HG02678 (cell line): Measurements from ENCODE around the gene RBM20.

Experiments used
- ATAC-seq: cut with Tn5 transposase; IDR thresholded peaks from one replicate; pipeline ENCODE4 v1.9.1; 2021; ENCODE audit warnings: mild to moderate bottlenecking, moderate library complexity; ENCODE audit not compliant: unreplicated experiment

Gene RBM20

GRCh38 chr10:110671788-110672579, 27.8 kb downstream of the RBM20 start:
- ATAC-seq, result peak; percentile 99

GRCh38 chr10:110672580-110672919, 28.4 kb downstream of the RBM20 start:
- ATAC-seq, result peak; percentile 32

GRCh38 chr10:110676016-110676415, 31.9 kb downstream of the RBM20 start:
- ATAC-seq, result no peak

GRCh38 chr10:110679486-110680272, 35.5 kb downstream of the RBM20 start:
- ATAC-seq, result no peak

- ATAC-seq, result no peak
Measured at GRCh38 chr10:110680273-110681020, 36.3 kb downstream of the RBM20 start.

- ATAC-seq, result no peak
Measured at GRCh38 chr10:110681023-110681681, 37.0 kb downstream of the RBM20 start.

GRCh38 chr10:110682348-110682747, 38.2 kb downstream of the RBM20 start:
- ATAC-seq, result no peak

GRCh38 chr10:110684800-110685446, 40.8 kb downstream of the RBM20 start:
- no peak for ATAC-seq

- no peak for ATAC-seq
Measured at GRCh38 chr10:110686047-110686446, 41.9 kb downstream of the RBM20 start.

- no peak for ATAC-seq
Measured at GRCh38 chr10:110686949-110687348, 42.8 kb downstream of the RBM20 start.

- no peak for ATAC-seq
Measured at GRCh38 chr10:110687400-110687799, 43.3 kb downstream of the RBM20 start.

- no peak for ATAC-seq
Measured at GRCh38 chr10:110691139-110691538, 47.0 kb downstream of the RBM20 start.

- no peak for ATAC-seq
Measured at GRCh38 chr10:110694263-110694662, 50.1 kb downstream of the RBM20 start.

GRCh38 chr10:110694820-110695538, 50.8 kb downstream of the RBM20 start:
- ATAC-seq, result no peak

- ATAC-seq, result no peak
Measured at GRCh38 chr10:110695539-110695886, 51.4 kb downstream of the RBM20 start.

GRCh38 chr10:110696436-110696835, 52.3 kb downstream of the RBM20 start:
- ATAC-seq, result no peak

GRCh38 chr10:110698340-110698739, 54.2 kb downstream of the RBM20 start:
- no peak for ATAC-seq

GRCh38 chr10:110698782-110699201, 54.7 kb downstream of the RBM20 start:
- no peak for ATAC-seq

- no peak for ATAC-seq
Measured at GRCh38 chr10:110699859-110700468, 55.8 kb downstream of the RBM20 start.
